Transverse colon (tissue), 4 donors: ENCODE measurements around the gene BMP8A.
"Not testable (repeated sequence)": the region's sequence is repeated elsewhere in the genome, so short reads cannot be mapped to it uniquely, and the experiment has no call there.

Source experiments
- POLR2AphosphoS5 ChIP-seq, 3 donors: sonication (generic); formaldehyde crosslinking; IDR thresholded peaks; one replicate each; pipeline ENCODE4 v1.6.1; 2016; ENCODE audit warnings: antibody characterized with exemption in 3 of 3
- TF ChIP-seq, protein P1 (sequence below), 5 experiments: fragments of 200-600 bp in 3 of 5; fragments of 450-650 bp in 2 of 5; sonication (generic) in 3 of 5; IDR thresholded peaks; 1 replicate in 2 of 5; 2 replicates in 3 of 5; pipeline ENCODE4 v1.5.1; 2016 to 2017; ENCODE audit warnings: antibody characterized with exemption in 5 of 5, inconsistent platforms in 3 of 5, mild to moderate bottlenecking in 2 of 5, moderate library complexity in 1 of 5

- TF ChIP-seq POLR2AphosphoS5 (IDR thresholded peaks at IDR 0.05) = not testable (repeated sequence)
- TF ChIP-seq, protein P1, sequence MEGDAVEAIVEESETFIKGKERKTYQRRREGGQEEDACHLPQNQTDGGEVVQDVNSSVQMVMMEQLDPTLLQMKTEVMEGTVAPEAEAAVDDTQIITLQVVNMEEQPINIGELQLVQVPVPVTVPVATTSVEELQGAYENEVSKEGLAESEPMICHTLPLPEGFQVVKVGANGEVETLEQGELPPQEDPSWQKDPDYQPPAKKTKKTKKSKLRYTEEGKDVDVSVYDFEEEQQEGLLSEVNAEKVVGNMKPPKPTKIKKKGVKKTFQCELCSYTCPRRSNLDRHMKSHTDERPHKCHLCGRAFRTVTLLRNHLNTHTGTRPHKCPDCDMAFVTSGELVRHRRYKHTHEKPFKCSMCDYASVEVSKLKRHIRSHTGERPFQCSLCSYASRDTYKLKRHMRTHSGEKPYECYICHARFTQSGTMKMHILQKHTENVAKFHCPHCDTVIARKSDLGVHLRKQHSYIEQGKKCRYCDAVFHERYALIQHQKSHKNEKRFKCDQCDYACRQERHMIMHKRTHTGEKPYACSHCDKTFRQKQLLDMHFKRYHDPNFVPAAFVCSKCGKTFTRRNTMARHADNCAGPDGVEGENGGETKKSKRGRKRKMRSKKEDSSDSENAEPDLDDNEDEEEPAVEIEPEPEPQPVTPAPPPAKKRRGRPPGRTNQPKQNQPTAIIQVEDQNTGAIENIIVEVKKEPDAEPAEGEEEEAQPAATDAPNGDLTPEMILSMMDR (IDR thresholded peaks at IDR 0.05) = not testable (repeated sequence)
These were observed 15.9 kb upstream of the BMP8A start for GRCh38 chr1:39475551-39475950.
